Measurements from ENCODE around the gene STIP1.

GRCh38 chr11:64183890-64184289, 2.1 kb upstream of the STIP1 start:
- no peak for TF ChIP-seq CTCF (conservative IDR thresholded peaks at IDR 0.05 in 1 of 2, IDR thresholded peaks at IDR 0.05 in 1 of 2; ENCODE audit: low read depth in 1 of 2, low read length in 2 of 2)
- TF ChIP-seq EZH2 (IDR thresholded peaks at IDR 0.05; ENCODE audit: low read length, missing control alignments) = no peak
